IMR-90 (cell line): ENCODE data around the gene RAC3.

ENCODE experiments used
- CEBPB ChIP-seq: IDR thresholded peaks from 2 replicates; pipeline ENCODE4 v1.6.1; 2012; ENCODE audit warnings: low read depth, low read length, improper control_type of control experiment
- CTCF ChIP-seq: conservative IDR thresholded peaks from 2 replicates; pipeline ENCODE4 v1.5.1; 2012; ENCODE audit warnings: mild to moderate bottlenecking, low read depth, low read length, improper control_type of control experiment
- MXI1 ChIP-seq: IDR thresholded peaks from 2 replicates; pipeline ENCODE4 v1.6.1; 2012; ENCODE audit warnings: low read depth, mild to moderate bottlenecking, low read length, moderate library complexity, borderline replicate concordance
- POLR2A ChIP-seq: IDR thresholded peaks from 2 replicates; pipeline ENCODE4 v1.6.1; 2012; ENCODE audit warnings: mild to moderate bottlenecking, low read depth, low read length
- RAD21 ChIP-seq: IDR thresholded peaks from 2 replicates; pipeline ENCODE4 v1.6.1; 2012; ENCODE audit warnings: low read length, improper control_type of control experiment
- RCOR1 ChIP-seq: IDR thresholded peaks from 2 replicates; pipeline ENCODE4 v1.6.1; 2012; ENCODE audit warnings: mild to moderate bottlenecking, low read length, improper control_type of control experiment; ENCODE audit not compliant: insufficient replicate concordance
- RFX5 ChIP-seq: IDR thresholded peaks from 2 replicates; pipeline ENCODE4 v1.8.0; 2012; ENCODE audit warnings: low read depth, mild to moderate bottlenecking, low read length, moderate library complexity
- SMC3 ChIP-seq: fragments of 150-350 bp; IDR thresholded peaks from 2 replicates; pipeline ENCODE4 v1.6.1; 2016; ENCODE audit warnings: low read depth, mild to moderate bottlenecking, antibody characterized with exemption, low read length, moderate library complexity
- USF2 ChIP-seq: fragments of 150-350 bp; IDR thresholded peaks from 2 replicates; pipeline ENCODE4 v1.6.1; 2017; ENCODE audit warnings: mild to moderate bottlenecking, antibody characterized with exemption, low read length, low read depth

- no peak for TF ChIP-seq CTCF
- TF ChIP-seq MXI1 = no peak
- no peak for TF ChIP-seq USF2
- no peak for TF ChIP-seq SMC3
- TF ChIP-seq POLR2A = no peak
- TF ChIP-seq RAD21 = no peak
- TF ChIP-seq RCOR1 = no peak
- no peak for TF ChIP-seq RFX5
- no peak for TF ChIP-seq CEBPB
Observed at GRCh38 chr17:82062076-82062983, 30.9 kb downstream of the RAC3 start.
